Metanephros (tissue), 2 donors: ENCODE measurements around the gene CFAP47. TPM values are rescaled to one million over a fixed set of nuclear protein-coding genes. Genes with fewer than 3 reads are reported as not detected.

Experiments used
- small RNA-seq: library from RNA; depleted of rRNA; stranded (forward); fragments of <200 nt; gene quantifications from one replicate; pipeline ENCODE3, GENCODE V24; 2014; ENCODE audit warnings: low replicate concordance
- total RNA-seq: library from RNA; depleted of rRNA; stranded (reverse); fragments of >200 nt; gene quantifications from one replicate; pipeline ENCODE4 v1.2.3, GENCODE V29; 2014

Gene CFAP47, protein sequence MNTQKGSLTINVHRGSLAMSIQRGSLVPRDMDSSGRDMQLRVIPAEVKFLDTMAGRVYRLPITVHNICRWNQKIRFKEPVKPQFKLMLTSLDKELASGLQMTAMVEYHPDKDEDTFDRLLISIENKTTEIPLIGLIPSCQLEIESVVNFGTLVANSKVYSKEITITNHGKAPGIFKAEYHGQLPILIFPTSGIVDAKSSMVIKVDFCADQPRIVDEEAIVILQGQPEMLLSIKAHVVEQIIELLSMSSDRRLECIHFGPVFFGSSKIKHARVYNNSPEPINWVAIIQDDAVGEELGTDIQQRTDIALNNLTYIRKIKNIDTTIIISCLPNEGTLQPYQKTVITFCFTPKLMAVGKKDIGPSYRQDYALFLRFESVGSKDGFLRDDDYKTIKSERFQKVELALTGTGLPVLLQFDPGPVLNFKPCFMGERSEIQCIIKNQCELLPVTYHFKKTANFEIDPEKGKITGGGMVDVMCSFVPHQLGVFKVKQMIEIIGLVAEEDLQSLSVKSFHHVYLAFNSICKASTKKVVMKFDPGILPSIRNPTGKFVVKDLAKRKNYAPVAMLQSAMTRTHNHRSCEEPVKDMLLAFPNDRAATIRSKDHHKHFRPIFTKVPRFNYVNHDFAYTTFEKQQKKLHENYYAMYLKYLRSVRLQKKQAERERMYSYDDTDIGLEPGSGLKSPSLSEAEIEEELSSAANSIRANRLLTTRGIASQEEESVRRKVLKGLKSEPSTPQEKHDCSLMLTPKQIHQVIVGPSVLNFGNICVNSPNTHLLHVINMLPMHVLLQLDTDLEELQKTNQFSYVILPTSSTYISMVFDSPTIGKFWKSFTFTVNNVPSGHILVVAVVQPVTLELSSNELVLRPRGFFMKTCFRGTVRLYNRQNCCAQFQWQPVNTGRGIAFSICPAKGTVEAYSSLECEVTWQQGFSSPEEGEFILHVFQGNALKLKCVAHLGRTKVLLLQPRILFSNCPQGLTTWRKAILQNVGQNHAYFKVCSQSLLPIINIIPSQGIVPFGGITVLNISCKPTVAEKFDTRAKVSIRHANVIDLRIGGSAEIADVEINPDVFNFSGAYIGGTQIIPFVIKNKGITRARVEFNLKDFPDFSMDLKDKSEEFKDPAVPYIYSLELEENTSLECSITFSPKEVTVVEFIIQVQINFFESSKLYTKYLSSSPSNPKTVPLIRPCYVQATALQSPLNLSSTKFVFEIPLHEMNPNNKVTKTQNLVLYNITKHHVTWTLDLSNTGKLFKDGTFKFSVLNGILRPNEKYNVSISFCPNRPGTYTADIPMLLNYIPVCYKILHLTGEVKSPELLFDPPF (N-terminal part only)
- total RNA-seq: 2.3 TPM

DNA sequence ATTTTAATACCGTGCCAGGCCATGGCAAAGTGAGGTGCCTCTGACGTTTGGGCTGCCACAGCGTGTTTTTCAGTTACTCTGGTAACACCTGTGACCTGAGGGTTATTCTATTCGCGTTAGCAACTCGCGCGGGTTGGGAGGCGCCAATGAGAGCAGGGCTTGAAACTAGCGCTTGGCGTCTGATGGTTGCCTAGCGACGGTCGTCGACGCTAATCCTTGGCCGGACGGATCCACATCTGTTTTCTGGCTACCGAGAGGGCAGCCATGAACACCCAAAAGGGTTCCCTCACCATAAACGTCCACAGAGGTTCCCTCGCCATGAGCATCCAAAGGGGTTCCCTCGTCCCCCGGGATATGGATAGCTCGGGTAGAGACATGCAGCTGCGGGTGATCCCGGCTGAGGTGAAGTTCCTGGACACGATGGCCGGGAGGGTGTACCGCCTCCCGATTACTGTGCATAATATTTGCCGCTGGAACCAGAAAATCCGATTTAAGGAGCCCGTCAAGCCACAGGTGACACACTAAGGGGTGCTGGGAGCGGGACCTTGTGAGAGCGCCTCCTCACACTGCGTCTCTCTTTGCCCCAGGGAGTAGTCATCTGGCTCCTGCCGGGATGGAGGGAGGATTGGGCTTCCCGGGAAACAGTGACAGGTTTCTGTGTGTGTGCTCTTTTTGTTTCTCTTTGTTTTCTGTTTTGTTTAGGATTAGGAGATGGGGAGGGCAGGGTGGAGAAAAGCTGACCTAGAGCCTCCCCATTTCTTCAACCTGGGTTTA is at the start of gene CFAP47:
TSS of gene CFAP47 (plus strand) at position 199 of the 774 bp plus-strand sequence. CDS start at position 265, 66 bp downstream.

Small RNA genes lying within 50 kb of the gene (small RNA-seq; reads per million reads assigned to genes)
- gene RNU6-641P: not detected

Other genes starting within 250 kb of the CFAP47 start
- not detected for gene MAGEB16, start 121.4 kb upstream of the CFAP47 start, total RNA-seq